Measurements from ENCODE around the gene PRPSAP1. TPM values are rescaled to one million over a fixed set of nuclear protein-coding genes. Genes with fewer than 3 reads are reported as not detected.

Gene PRPSAP1
- total RNA-seq, result 31.9 TPM
- long read RNA-seq, transcript PRPSAP1-206 (10 exons, 3,660 nt), result major isoform, 100 of 112 reads
- long read RNA-seq, partial matches to known transcripts, result 3 of 112 reads
- long read RNA-seq, other reads (novel, unspliced or antisense), result 9 of 112 reads

- intact Hi-C loops (cut with DNase I), result no loop called here
- DNase-seq (peak; percentile 93), ATAC-seq (ENCODE audit: poor library complexity) (peak; percentile 99)
Observed at GRCh38 chr17:76353599-76354316, at the start of gene PRPSAP1. Gene PRPSAP1, minus strand, starts transcription at chr17:76353916. Its CDS starts 213 bp downstream, at chr17:76353703.

- no peak for DNase-seq
Observed at GRCh38 chr17:76402711-76403110, 49.0 kb upstream of the PRPSAP1 start.

GRCh38 chr17:76399175-76400172 is 45.8 kb upstream of the PRPSAP1 start:
- ATAC-seq (ENCODE audit: poor library complexity) (no peak), DNase-seq (no peak)
- intact Hi-C loops (cut with DNase I), result loop anchor here (2.0 kb wide), 1 partner anchor 97 kb away; no protein-coding TSS in a partner anchor

More at GRCh38 chr17:76402711-76403110, 49.0 kb upstream of the PRPSAP1 start:
- intact Hi-C loops (cut with DNase I), result no loop called here
- ATAC-seq (ENCODE audit: poor library complexity), result no peak

GRCh38 chr17:76398523-76399174 is 44.9 kb upstream of the PRPSAP1 start:
- ATAC-seq (ENCODE audit: poor library complexity), result peak; percentile 13
- intact Hi-C loops (cut with DNase I), result loop anchor here (2.0 kb wide), 1 partner anchor 96 kb away; no protein-coding TSS in a partner anchor
- DNase-seq, result no peak

GRCh38 chr17:76397687-76398522 is 44.2 kb upstream of the PRPSAP1 start:
- intact Hi-C loops (cut with DNase I), result loop anchor here (2.0 kb wide), 1 partner anchor 95 kb away; no protein-coding TSS in a partner anchor
- ATAC-seq (ENCODE audit: poor library complexity), result peak; percentile 84
- peak; percentile 94 for DNase-seq

GRCh38 chr17:76397184-76397583 is 43.5 kb upstream of the PRPSAP1 start:
- intact Hi-C loops (cut with DNase I), result no loop called here
- DNase-seq (no peak), ATAC-seq (ENCODE audit: poor library complexity) (no peak)

GRCh38 chr17:76395980-76396379 is 42.3 kb upstream of the PRPSAP1 start:
- ATAC-seq (ENCODE audit: poor library complexity) (no peak), DNase-seq (no peak)
- intact Hi-C loops (cut with DNase I), result no loop called here

GRCh38 chr17:76394166-76394565 is 40.5 kb upstream of the PRPSAP1 start:
- intact Hi-C loops (cut with DNase I), result no loop called here
- ATAC-seq (ENCODE audit: poor library complexity) (no peak), DNase-seq (no peak)

GRCh38 chr17:76391200-76391715 is 37.5 kb upstream of the PRPSAP1 start:
- ATAC-seq (ENCODE audit: poor library complexity), result no peak
- DNase-seq, result no peak
- intact Hi-C loops (cut with DNase I), result no loop called here

GRCh38 chr17:76390003-76390421 is 36.3 kb upstream of the PRPSAP1 start:
- intact Hi-C loops (cut with DNase I), result no loop called here
- ATAC-seq (ENCODE audit: poor library complexity) (no peak), DNase-seq (no peak)

GRCh38 chr17:76388966-76389888 is 35.5 kb upstream of the PRPSAP1 start:
- ATAC-seq (ENCODE audit: poor library complexity) (no peak), DNase-seq (no peak)
- intact Hi-C loops (cut with DNase I), result no loop called here

GRCh38 chr17:76386966-76387765 is 33.5 kb upstream of the PRPSAP1 start:
- ATAC-seq (ENCODE audit: poor library complexity) (no peak), DNase-seq (no peak)
- intact Hi-C loops (cut with DNase I), result no loop called here

GRCh38 chr17:76385892-76386786 is 32.4 kb upstream of the PRPSAP1 start:
- peak; percentile 49 for ATAC-seq (ENCODE audit: poor library complexity)
- intact Hi-C loops (cut with DNase I), result no loop called here

GRCh38 chr17:76384987-76385891 is 31.5 kb upstream of the PRPSAP1 start:
- intact Hi-C loops (cut with DNase I), result no loop called here
- peak; percentile 59 for DNase-seq
- peak; percentile 0 for ATAC-seq (ENCODE audit: poor library complexity)

More at GRCh38 chr17:76385892-76386786, 32.4 kb upstream of the PRPSAP1 start:
- DNase-seq, result peak; percentile 88
